Glutamatergic neuron (in vitro differentiated cells): ENCODE data around the gene EFCAB8. TPM values are rescaled to one million over a fixed set of nuclear protein-coding genes. Genes with fewer than 3 reads are reported as not detected.

Source experiments
- DNase-seq: peaks from one replicate; pipeline ENCODE4 v3.0.0; 2022
- H3K27ac Mint-ChIP-seq: one replicate; pipeline ENCODE4 v1.8.0; 2020; ENCODE audit warnings: mild to moderate bottlenecking, mixed read lengths, inconsistent platforms; ENCODE audit not compliant: unreplicated experiment
- H3K27me3 Mint-ChIP-seq: one replicate; pipeline ENCODE4 v1.8.0; 2020; ENCODE audit warnings: mild to moderate bottlenecking, moderate library complexity, mixed read lengths, inconsistent platforms; ENCODE audit not compliant: unreplicated experiment
- H3K36me3 Mint-ChIP-seq: one replicate; pipeline ENCODE4 v1.8.0; 2020; ENCODE audit warnings: mild to moderate bottlenecking, mixed read lengths, inconsistent platforms; ENCODE audit not compliant: unreplicated experiment
- H3K4me1 Mint-ChIP-seq: one replicate; pipeline ENCODE4 v1.8.0; 2020; ENCODE audit warnings: mild to moderate bottlenecking, low read depth, mixed read lengths, inconsistent platforms; ENCODE audit not compliant: unreplicated experiment
- H3K4me3 Mint-ChIP-seq: one replicate; pipeline ENCODE4 v1.8.0; 2020; ENCODE audit warnings: mild to moderate bottlenecking, mixed read lengths, inconsistent platforms; ENCODE audit not compliant: unreplicated experiment
- H3K9me3 Mint-ChIP-seq: one replicate; pipeline ENCODE4 v1.8.0; 2020; ENCODE audit warnings: mild to moderate bottlenecking, moderate library complexity, mixed read lengths, inconsistent platforms; ENCODE audit not compliant: unreplicated experiment
- total RNA-seq: library from RNA; stranded (reverse); fragmentation: NEBNext Ultra II Directional; extraction: Animal tissue kit (Norgen Biotek cat#: 25700); gene quantifications from one replicate; pipeline ENCODE4 v1.2.1, GENCODE V29; 2021; ENCODE audit not compliant: unreplicated experiment
- TF ChIP-seq, protein P1 (sequence below): fragments of 200-600 bp; sonication (generic); IDR thresholded peaks from one replicate; pipeline ENCODE4 v1.5.0; 2021; ENCODE audit not compliant: partially characterized antibody, unreplicated experiment

Gene EFCAB8
- total RNA-seq, 1 donor from 2014 or later: not detected

DNA sequence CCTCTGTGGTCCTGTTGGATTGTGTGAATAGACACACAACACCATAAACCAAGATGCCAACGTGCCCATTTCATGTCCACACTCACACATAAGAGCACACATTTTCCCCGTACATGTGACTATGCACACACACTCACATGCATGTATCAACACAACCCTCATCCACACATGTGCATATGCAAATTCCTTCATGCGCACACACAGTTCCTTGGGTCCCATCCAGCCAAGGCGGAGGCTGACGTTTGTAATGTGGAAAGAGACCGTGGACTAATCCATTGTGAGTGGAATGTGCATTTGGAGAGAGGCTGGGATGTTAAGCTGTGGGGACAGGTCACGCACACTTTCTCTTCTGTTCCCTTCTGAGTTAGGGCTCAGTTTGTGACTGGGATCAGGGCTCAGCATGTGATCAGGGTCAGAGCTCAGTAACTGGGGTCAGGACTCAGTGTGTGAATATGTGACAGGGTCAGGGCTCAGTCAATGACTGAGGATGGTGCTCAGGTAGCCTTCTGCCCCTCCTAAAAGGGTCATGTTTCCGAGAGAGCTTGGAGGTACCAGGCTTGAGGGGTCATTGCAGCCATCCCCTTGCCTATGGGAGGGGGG is 148.2 kb downstream of the EFCAB8 start:
- TF ChIP-seq, protein P1, sequence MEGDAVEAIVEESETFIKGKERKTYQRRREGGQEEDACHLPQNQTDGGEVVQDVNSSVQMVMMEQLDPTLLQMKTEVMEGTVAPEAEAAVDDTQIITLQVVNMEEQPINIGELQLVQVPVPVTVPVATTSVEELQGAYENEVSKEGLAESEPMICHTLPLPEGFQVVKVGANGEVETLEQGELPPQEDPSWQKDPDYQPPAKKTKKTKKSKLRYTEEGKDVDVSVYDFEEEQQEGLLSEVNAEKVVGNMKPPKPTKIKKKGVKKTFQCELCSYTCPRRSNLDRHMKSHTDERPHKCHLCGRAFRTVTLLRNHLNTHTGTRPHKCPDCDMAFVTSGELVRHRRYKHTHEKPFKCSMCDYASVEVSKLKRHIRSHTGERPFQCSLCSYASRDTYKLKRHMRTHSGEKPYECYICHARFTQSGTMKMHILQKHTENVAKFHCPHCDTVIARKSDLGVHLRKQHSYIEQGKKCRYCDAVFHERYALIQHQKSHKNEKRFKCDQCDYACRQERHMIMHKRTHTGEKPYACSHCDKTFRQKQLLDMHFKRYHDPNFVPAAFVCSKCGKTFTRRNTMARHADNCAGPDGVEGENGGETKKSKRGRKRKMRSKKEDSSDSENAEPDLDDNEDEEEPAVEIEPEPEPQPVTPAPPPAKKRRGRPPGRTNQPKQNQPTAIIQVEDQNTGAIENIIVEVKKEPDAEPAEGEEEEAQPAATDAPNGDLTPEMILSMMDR: no peak
- no peaks in the 10 kb centered on the region for H3K36me3 Mint-ChIP-seq
- H3K9me3 Mint-ChIP-seq: peaks cover 6% of the 10 kb centered on the region
- H3K27ac Mint-ChIP-seq: no peak overlapping the region
- H3K27me3 Mint-ChIP-seq: no peaks in the 10 kb centered on the region
- no peak overlapping the region for H3K4me3 Mint-ChIP-seq
- H3K4me1 Mint-ChIP-seq: no peaks in the 10 kb centered on the region
- DNase-seq: no peak

DNA sequence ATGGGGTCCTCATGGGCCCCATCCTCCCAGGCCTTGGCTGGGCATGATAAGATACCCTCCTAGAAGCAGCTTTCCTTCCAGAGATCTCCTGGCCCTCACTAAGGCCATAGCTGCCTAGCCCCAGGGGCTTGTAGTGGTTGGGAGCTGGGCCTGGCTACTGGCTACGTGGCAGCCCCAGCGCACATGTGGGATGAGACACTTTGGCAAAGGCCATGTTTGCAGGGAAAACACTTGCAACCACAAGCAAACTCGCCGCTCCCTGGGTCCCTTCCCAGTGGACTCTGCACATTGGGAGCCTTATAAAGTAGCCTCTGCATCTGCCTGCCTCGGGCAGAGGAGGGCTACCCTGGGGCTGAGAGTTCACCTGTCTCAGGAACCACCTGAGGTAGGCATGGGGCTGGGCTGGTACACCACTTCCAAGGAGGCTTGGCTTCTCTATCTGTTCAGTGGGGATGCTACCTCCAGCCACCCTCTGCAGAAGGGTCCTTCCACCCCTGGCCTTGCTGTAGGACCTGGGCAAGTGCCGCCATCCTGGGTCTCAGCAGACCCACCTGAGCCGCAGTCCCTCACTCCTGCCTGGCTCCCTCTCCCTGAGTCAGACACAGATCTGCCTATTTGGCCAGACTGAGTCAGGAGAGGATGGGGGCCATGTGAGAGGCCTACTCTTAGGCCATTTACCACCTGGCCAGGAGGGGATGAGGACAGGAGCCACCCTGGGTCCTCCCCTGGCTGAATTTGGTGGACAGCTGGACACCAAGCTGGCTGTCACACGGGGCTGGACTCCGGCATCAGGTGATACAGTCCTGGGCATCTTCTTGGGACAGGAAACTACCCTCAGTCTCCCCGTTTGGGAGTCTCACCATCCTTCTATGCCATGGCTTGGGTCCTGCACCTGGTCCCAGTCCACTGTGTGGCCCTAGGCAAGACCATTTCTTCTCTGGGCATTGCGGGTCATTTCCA is 148.9 kb downstream of the EFCAB8 start, which contains the start of gene BPIFB2:
TSS of gene BPIFB2 (plus strand) at position 329 of the 960 bp plus-strand sequence. CDS start 871 bp downstream, outside the sequence.
- Mint-ChIP-seq H3K4me1 (no peaks in the 10 kb centered on the region), H3K36me3 (no peaks in the 10 kb centered on the region), H3K4me3 (no peak within 1 kb of the TSS), H3K9me3 (peaks cover 8% of the 10 kb centered on the region), H3K27me3 (peaks cover 2% of the 10 kb centered on the region), H3K27ac (no peak within 1 kb of the TSS)
- TF ChIP-seq, protein P1: no peak
- DNase-seq: no peak

DNA sequence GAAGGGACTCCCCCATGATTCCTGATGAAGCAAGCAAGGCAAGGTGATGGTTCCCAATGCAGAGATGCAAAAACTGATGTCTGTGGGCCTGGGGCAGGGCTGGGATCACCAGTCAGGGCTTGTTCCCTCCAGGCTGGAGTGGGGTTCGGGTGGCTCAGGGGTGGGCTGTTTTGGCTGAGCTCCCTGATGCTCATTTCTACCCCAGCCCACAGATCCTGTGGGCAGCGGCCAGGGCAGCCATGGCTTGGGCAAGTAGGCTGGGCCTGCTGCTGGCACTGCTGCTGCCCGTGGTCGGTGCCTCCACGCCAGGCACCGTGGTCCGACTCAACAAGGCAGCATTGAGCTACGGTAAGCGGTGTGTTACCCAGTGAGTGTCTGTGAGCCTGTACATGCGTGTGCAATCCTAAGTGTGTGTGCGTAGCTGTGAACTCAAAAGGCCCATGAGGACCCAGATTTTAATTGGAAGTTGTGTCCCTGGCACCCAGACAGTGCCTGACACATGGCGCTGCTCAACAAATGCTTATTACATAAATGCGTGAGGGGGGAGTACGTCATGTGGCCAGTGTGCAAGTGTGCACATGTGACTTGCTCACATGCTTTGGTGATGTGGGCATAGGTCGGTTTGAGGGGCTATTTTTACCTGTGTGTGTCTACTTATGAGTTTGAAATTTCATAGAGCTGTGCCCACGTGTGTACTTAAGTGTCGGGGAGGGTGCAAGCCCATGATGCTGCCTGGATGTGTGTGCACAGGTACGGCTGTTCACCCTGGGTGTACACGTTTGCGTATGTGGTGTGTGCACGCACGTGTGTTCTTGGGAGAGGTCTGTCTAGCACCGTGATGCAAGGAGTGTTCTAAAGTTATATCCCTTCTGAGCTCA is 149.9 kb downstream of the EFCAB8 start:
- no peak for DNase-seq
- Mint-ChIP-seq H3K4me3 (no peak overlapping the region), H3K9me3 (peaks cover 8% of the 10 kb centered on the region), H3K36me3 (no peaks in the 10 kb centered on the region), H3K27me3 (peaks cover 2% of the 10 kb centered on the region), H3K4me1 (no peaks in the 10 kb centered on the region), H3K27ac (no peak overlapping the region)
- TF ChIP-seq, protein P1: no peak

DNA sequence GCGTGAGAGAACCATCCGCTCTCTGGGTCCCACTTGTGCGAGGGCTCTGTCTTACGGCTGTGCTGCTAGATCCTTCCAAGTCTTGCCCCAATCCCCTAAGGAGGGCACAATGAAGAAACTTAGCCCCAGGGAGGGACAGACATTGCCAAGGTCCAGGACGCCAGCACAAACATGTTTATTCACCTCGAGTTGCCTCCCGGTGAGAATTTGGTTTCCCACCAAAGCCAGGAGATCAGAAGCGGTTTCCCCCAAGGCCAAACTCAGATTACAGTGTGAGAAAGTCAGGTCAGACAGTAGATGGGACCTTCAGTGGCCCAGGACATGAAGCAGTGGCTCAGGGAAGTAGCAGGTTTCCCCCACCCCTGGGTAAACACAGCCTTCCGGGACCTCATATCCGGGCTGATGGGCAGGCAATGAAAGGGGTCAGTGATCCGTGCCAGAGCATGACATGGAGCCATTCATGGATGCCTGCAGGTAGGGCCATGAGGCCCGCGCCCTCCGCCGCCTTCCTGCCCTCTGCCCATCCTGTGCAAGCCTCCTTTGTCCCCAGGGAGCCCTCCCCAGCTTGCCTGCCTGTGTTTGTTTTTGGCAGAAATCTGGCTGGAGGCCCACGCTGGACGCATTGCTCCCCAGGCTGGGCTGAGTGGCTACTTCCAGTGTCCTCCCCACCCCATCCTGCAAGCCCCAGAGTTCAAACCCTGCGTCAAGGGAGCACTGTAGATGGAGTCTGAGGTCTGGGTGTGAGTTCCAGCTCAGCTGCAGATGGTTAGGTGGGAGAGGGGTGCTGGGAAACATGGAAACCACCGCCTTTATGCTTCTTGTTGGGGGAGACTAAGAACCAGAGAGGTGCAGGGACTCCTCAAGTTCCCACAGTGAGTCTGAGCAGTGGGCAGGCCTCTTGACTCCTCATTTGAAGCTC is 150.8 kb downstream of the EFCAB8 start:
- Mint-ChIP-seq H3K36me3 (no peaks in the 10 kb centered on the region), H3K9me3 (peaks cover 8% of the 10 kb centered on the region), H3K4me1 (no peaks in the 10 kb centered on the region), H3K27me3 (peaks cover 2% of the 10 kb centered on the region), H3K4me3 (no peak overlapping the region), H3K27ac (no peak overlapping the region)
- DNase-seq: no peak
- TF ChIP-seq, protein P1: no peak
